ENCODE results near the gene MBTPS1.

- TF ChIP-seq, protein P1, sequence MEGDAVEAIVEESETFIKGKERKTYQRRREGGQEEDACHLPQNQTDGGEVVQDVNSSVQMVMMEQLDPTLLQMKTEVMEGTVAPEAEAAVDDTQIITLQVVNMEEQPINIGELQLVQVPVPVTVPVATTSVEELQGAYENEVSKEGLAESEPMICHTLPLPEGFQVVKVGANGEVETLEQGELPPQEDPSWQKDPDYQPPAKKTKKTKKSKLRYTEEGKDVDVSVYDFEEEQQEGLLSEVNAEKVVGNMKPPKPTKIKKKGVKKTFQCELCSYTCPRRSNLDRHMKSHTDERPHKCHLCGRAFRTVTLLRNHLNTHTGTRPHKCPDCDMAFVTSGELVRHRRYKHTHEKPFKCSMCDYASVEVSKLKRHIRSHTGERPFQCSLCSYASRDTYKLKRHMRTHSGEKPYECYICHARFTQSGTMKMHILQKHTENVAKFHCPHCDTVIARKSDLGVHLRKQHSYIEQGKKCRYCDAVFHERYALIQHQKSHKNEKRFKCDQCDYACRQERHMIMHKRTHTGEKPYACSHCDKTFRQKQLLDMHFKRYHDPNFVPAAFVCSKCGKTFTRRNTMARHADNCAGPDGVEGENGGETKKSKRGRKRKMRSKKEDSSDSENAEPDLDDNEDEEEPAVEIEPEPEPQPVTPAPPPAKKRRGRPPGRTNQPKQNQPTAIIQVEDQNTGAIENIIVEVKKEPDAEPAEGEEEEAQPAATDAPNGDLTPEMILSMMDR (conservative IDR thresholded peaks at IDR 0.05; ENCODE audit: low read depth, low read length) = no peak
- no peak for TF ChIP-seq EZH2phosphoT487 (IDR thresholded peaks at IDR 0.05; ENCODE audit: borderline replicate concordance, low read length)
Observed at GRCh38 chr16:84042308-84042878, 74.3 kb downstream of the MBTPS1 start, which contains the start of gene SLC38A8.
